ENCODE measurements around the gene MARCHF3. TPM values are rescaled to one million over a fixed set of nuclear protein-coding genes. Genes with fewer than 3 reads are reported as not detected.
A peak's percentile ranks its signal among the peaks of the same experiment; 100 is the strongest.
"Not testable (repeated sequence)": the region's sequence is repeated elsewhere in the genome, so short reads cannot be mapped to it uniquely, and the experiment has no call there.

Gene MARCHF3
- total and polyA plus RNA-seq, 2 of the 13 experiments (the other 11 are each of a cell fraction or from before 2014, with no cell fraction given), result 4.8 to 11.9 TPM

DNA sequence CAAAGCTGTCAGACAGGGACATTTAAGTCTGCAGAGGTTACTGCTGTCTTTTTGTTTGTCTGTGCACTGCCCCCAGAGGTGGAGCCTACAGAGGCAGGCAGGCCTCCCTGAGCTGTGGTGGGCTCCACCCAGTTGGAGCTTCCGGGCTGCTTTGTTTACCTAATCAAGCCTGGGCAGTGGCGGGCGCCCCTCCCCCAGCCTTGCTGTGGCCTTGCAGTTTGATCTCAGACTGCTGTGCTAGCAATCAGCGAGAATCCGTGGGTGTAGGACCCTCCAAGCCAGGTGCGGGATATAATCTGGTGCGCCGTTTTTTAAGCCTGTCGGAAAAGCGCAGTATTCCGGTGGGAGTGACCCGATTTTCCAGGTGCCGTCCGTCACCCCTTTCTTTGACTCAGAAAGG lies 134.6 kb downstream of the MARCHF3 start:
- FAIRE-seq; CTCF ChIA-PET (ENCODE audit: low intra/inter-chr PET ratio, low total read pairs); H3K27me3 ChIP-seq (ENCODE audit: control insufficient read depth in 1 of 2, insufficient read depth in 2 of 2, low read length in 2 of 2); intact Hi-C loops (cut with micrococcal nuclease; ENCODE audit: unreplicated experiment); BruUV-seq (replicated peaks); H3K27ac ChIP-seq (ENCODE audit: extremely low read length, insufficient read depth, low read length); H4K20me1 ChIP-seq (ENCODE audit: insufficient read depth, low read length); H3K9me3 ChIP-seq (ENCODE audit: low read length); in situ Hi-C loops (cut with HindIII; ENCODE audit: extremely low pct_ligation_motif_present, low pct_unique_long_range_greater_than_20kb); H3K9ac ChIP-seq (ENCODE audit: insufficient read depth, low read depth, low read length); H3K4me3 ChIP-seq (replicated peaks in 1 of 3; ENCODE audit: insufficient read depth in 1 of 3, low read depth in 2 of 3, low read length in 3 of 3); ATAC-seq; H3K4me1 ChIP-seq (ENCODE audit: insufficient read depth, low read length); H3K36me3 ChIP-seq (replicated peaks in 1 of 2; ENCODE audit: control insufficient read depth in 1 of 2, insufficient read depth in 2 of 2, low read length in 2 of 2); H2AFZ ChIP-seq (ENCODE audit: low read length); H3K4me2 ChIP-seq (ENCODE audit: low read depth, low read length); H3K79me2 ChIP-seq (ENCODE audit: insufficient read depth, low read length); TF ChIP-seq FOXA1 (IDR thresholded peaks at IDR 0.05): not testable (repeated sequence)
- POLR2A ChIA-PET, result interaction anchor here (0.9 kb wide), 1 partner anchor 135 kb away, joined by 3 read pairs; the partner anchor contains the start of gene MARCHF3
- 90% methylated on average over 9 of the region's 14 CpGs for WGBS (ENCODE audit: low lambda C conversion rate)
- peak; percentile 12 for DNase-seq (ENCODE audit: low spot score)
- TF ChIP-seq ZGPAT (CRISPR knock-in tag; IDR thresholded peaks at IDR 0.05), result 0 out of 2 replicates have a peak, but pooled peaks have one; percentile 63
- peak; percentile 24; the same call in 1 of the 2 replicates for TF ChIP-seq ISL2 (CRISPR knock-in tag; IDR thresholded peaks at IDR 0.05)
- TF ChIP-seq ZNF501 (CRISPR knock-in tag; IDR thresholded peaks at IDR 0.05), result peak; percentile 57; the same call in 1 of the 2 replicates
- TF ChIP-seq FOXA3 (CRISPR knock-in tag; IDR thresholded peaks at IDR 0.05), result peak; percentile 87
- TF ChIP-seq, protein P1, sequence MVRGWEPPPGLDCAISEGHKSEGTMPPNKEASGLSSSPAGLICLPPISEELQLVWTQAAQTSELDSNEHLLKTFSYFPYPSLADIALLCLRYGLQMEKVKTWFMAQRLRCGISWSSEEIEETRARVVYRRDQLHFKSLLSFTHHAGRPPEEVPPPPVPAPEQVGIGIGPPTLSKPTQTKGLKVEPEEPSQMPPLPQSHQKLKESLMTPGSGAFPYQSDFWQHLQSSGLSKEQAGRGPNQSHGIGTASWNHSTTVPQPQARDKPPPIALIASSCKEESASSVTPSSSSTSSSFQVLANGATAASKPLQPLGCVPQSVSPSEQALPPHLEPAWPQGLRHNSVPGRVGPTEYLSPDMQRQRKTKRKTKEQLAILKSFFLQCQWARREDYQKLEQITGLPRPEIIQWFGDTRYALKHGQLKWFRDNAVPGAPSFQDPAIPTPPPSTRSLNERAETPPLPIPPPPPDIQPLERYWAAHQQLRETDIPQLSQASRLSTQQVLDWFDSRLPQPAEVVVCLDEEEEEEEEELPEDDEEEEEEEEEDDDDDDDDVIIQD (CRISPR knock-in tag; IDR thresholded peaks at IDR 0.05; ENCODE audit: low read depth), result peak; percentile 83; the same call in 1 of the 2 replicates
- peak; percentile 59; the same call in 1 of the 2 replicates for TF ChIP-seq GATAD2A (CRISPR knock-in tag; IDR thresholded peaks at IDR 0.05)
- TF ChIP-seq HDAC2 (CRISPR knock-in tag; IDR thresholded peaks at IDR 0.05), result peak; percentile 29; the same call in 1 of the 2 replicates
- TF ChIP-seq YEATS4 (CRISPR knock-in tag; IDR thresholded peaks at IDR 0.05; ENCODE audit: borderline replicate concordance), result peak; percentile 29; the same call in 1 of the 2 replicates
- TF ChIP-seq NFKB2 (CRISPR knock-in tag; IDR thresholded peaks at IDR 0.05; ENCODE audit: borderline replicate concordance), result peak; percentile 21; the same call in 1 of the 2 replicates
- TF ChIP-seq SALL1 (CRISPR knock-in tag; IDR thresholded peaks at IDR 0.05), result peak; percentile 68
- peak; percentile 86 for TF ChIP-seq FOXA1 (CRISPR knock-in tag; IDR thresholded peaks at IDR 0.05)
- TF ChIP-seq KLF16 (CRISPR knock-in tag; IDR thresholded peaks at IDR 0.05), result 0 out of 4 replicates have a peak, but pooled peaks of 1 of the 2 experiments have one; percentile 34
- peak; percentile 30; the same call in 1 of the 2 replicates for TF ChIP-seq ZFX (CRISPR knock-in tag; IDR thresholded peaks at IDR 0.05; ENCODE audit: low read depth)
- TF ChIP-seq, protein P2, sequence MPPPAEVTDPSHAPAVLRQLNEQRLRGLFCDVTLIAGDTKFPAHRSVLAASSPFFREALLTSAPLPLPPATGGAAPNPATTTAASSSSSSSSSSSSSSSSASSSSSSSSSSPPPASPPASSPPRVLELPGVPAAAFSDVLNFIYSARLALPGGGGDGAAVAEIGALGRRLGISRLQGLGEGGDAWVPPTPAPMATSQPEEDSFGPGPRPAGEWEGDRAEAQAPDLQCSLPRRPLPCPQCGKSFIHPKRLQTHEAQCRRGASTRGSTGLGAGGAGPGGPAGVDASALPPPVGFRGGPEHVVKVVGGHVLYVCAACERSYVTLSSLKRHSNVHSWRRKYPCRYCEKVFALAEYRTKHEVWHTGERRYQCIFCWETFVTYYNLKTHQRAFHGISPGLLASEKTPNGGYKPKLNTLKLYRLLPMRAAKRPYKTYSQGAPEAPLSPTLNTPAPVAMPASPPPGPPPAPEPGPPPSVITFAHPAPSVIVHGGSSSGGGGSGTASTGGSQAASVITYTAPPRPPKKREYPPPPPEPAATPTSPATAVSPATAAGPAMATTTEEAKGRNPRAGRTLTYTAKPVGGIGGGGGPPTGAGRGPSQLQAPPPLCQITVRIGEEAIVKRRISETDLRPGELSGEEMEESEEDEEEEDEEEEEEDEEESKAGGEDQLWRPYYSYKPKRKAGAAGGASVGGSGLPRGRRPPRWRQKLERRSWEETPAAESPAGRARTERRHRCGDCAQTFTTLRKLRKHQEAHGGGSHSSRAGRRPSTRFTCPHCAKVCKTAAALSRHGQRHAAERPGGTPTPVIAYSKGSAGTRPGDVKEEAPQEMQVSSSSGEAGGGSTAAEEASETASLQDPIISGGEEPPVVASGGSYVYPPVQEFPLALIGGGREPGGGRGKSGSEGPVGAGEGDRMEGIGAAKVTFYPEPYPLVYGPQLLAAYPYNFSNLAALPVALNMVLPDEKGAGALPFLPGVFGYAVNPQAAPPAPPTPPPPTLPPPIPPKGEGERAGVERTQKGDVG (CRISPR knock-in tag; IDR thresholded peaks at IDR 0.05; ENCODE audit: borderline replicate concordance), result peak; percentile 70; the same call in 1 of the 2 replicates
- TF ChIP-seq MIXL1 (CRISPR knock-in tag; IDR thresholded peaks at IDR 0.05), result peak; percentile 52; the same call in 1 of the 2 replicates
- TF ChIP-seq, protein P3, sequence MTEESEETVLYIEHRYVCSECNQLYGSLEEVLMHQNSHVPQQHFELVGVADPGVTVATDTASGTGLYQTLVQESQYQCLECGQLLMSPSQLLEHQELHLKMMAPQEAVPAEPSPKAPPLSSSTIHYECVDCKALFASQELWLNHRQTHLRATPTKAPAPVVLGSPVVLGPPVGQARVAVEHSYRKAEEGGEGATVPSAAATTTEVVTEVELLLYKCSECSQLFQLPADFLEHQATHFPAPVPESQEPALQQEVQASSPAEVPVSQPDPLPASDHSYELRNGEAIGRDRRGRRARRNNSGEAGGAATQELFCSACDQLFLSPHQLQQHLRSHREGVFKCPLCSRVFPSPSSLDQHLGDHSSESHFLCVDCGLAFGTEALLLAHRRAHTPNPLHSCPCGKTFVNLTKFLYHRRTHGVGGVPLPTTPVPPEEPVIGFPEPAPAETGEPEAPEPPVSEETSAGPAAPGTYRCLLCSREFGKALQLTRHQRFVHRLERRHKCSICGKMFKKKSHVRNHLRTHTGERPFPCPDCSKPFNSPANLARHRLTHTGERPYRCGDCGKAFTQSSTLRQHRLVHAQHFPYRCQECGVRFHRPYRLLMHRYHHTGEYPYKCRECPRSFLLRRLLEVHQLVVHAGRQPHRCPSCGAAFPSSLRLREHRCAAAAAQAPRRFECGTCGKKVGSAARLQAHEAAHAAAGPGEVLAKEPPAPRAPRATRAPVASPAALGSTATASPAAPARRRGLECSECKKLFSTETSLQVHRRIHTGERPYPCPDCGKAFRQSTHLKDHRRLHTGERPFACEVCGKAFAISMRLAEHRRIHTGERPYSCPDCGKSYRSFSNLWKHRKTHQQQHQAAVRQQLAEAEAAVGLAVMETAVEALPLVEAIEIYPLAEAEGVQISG (CRISPR knock-in tag; IDR thresholded peaks at IDR 0.05), result peak; percentile 55
